ENCODE results near the gene PHF11. TPM values are rescaled to one million over a fixed set of nuclear protein-coding genes. Genes with fewer than 3 reads are reported as not detected.

Gene PHF11
- total and polyA plus RNA-seq, 2 experiments from 2014 or later: 7.4 to 13.5 TPM

DNA sequence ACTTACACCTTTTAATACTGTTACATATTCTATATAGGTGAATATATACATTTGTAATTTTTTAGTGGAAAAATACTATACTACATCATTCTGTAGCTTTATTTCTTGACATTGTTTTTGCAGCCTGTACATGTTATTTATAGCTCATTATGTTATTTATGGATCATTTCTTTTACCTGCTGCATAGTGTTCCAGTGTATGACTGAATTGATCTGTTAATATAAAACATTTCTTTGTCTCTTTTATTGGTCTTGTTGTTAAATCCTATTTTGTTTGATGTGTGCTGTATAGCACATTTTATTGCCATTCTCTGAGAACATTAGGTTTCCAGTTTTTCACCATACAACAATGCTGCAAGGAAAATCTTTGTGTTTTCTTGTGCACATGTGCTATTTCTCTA lies 49.3 kb upstream of the PHF11 start:
- H3K79me2 ChIP-seq (replicated peaks; ENCODE audit: insufficient read depth): no peaks in the 10 kb centered on the region; the same call in 1 of the 2 replicates
- H4K20me1 ChIP-seq (replicated peaks; ENCODE audit: insufficient read depth): no peaks in the 10 kb centered on the region
- no peak overlapping the region for H3K27ac ChIP-seq (ENCODE audit: low read depth)
- H3K9me2 ChIP-seq (ENCODE audit: insufficient read depth): no peaks in the 10 kb centered on the region
- H3K36me3 Mint-ChIP-seq (ENCODE audit: low read depth): no peaks in the 10 kb centered on the region
- DNase-seq (ENCODE audit: low spot score): no peak
- ATAC-seq: no peak
- peaks cover 8% of the 10 kb centered on the region; the same call in 2 of the 3 replicates for H3K4me1 Mint-ChIP-seq
- H3K27me3 Mint-ChIP-seq (ENCODE audit: insufficient read depth, low read depth, poor library complexity): peaks cover 6% of the 10 kb centered on the region
- H3K27me3 ChIP-seq (ENCODE audit: insufficient read depth): no peaks in the 10 kb centered on the region
- no peak overlapping the region for H3K4me3 ChIP-seq
- H2AFZ ChIP-seq: no peak overlapping the region
- H3K9me3 Mint-ChIP-seq: no peaks in the 10 kb centered on the region
- no peak overlapping the region for H3K27ac Mint-ChIP-seq
- 0 out of 2 replicates have a peak, but pooled peaks cover 3% of the 10 kb centered on the region for H3F3A ChIP-seq (replicated peaks; ENCODE audit: low read depth)
- TF ChIP-seq POLR2AphosphoS5 (IDR thresholded peaks at IDR 0.05; ENCODE audit: low read depth): no peak
- TF ChIP-seq, protein P1, sequence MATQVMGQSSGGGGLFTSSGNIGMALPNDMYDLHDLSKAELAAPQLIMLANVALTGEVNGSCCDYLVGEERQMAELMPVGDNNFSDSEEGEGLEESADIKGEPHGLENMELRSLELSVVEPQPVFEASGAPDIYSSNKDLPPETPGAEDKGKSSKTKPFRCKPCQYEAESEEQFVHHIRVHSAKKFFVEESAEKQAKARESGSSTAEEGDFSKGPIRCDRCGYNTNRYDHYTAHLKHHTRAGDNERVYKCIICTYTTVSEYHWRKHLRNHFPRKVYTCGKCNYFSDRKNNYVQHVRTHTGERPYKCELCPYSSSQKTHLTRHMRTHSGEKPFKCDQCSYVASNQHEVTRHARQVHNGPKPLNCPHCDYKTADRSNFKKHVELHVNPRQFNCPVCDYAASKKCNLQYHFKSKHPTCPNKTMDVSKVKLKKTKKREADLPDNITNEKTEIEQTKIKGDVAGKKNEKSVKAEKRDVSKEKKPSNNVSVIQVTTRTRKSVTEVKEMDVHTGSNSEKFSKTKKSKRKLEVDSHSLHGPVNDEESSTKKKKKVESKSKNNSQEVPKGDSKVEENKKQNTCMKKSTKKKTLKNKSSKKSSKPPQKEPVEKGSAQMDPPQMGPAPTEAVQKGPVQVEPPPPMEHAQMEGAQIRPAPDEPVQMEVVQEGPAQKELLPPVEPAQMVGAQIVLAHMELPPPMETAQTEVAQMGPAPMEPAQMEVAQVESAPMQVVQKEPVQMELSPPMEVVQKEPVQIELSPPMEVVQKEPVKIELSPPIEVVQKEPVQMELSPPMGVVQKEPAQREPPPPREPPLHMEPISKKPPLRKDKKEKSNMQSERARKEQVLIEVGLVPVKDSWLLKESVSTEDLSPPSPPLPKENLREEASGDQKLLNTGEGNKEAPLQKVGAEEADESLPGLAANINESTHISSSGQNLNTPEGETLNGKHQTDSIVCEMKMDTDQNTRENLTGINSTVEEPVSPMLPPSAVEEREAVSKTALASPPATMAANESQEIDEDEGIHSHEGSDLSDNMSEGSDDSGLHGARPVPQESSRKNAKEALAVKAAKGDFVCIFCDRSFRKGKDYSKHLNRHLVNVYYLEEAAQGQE (IDR thresholded peaks at IDR 0.05; ENCODE audit: unreplicated experiment): no peak
- no peak for TF ChIP-seq CREB1 (CRISPR knock-in tag; IDR thresholded peaks at IDR 0.05; ENCODE audit: low read depth)
- TF ChIP-seq STAT1 (IDR thresholded peaks at IDR 0.05; ENCODE audit: unreplicated experiment): no peak
- no peak for TF ChIP-seq NANOG (IDR thresholded peaks at IDR 0.05; ENCODE audit: borderline replicate concordance)
- no peak for TF ChIP-seq JUNB (IDR thresholded peaks at IDR 0.05; ENCODE audit: unreplicated experiment)
- TF ChIP-seq, protein P2, sequence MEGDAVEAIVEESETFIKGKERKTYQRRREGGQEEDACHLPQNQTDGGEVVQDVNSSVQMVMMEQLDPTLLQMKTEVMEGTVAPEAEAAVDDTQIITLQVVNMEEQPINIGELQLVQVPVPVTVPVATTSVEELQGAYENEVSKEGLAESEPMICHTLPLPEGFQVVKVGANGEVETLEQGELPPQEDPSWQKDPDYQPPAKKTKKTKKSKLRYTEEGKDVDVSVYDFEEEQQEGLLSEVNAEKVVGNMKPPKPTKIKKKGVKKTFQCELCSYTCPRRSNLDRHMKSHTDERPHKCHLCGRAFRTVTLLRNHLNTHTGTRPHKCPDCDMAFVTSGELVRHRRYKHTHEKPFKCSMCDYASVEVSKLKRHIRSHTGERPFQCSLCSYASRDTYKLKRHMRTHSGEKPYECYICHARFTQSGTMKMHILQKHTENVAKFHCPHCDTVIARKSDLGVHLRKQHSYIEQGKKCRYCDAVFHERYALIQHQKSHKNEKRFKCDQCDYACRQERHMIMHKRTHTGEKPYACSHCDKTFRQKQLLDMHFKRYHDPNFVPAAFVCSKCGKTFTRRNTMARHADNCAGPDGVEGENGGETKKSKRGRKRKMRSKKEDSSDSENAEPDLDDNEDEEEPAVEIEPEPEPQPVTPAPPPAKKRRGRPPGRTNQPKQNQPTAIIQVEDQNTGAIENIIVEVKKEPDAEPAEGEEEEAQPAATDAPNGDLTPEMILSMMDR (conservative IDR thresholded peaks at IDR 0.05; ENCODE audit: low read depth in 2 of 2): no peak
- TF ChIP-seq ZNF114 (CRISPR knock-in tag; IDR thresholded peaks at IDR 0.05): no peak
- TF ChIP-seq, protein P3, sequence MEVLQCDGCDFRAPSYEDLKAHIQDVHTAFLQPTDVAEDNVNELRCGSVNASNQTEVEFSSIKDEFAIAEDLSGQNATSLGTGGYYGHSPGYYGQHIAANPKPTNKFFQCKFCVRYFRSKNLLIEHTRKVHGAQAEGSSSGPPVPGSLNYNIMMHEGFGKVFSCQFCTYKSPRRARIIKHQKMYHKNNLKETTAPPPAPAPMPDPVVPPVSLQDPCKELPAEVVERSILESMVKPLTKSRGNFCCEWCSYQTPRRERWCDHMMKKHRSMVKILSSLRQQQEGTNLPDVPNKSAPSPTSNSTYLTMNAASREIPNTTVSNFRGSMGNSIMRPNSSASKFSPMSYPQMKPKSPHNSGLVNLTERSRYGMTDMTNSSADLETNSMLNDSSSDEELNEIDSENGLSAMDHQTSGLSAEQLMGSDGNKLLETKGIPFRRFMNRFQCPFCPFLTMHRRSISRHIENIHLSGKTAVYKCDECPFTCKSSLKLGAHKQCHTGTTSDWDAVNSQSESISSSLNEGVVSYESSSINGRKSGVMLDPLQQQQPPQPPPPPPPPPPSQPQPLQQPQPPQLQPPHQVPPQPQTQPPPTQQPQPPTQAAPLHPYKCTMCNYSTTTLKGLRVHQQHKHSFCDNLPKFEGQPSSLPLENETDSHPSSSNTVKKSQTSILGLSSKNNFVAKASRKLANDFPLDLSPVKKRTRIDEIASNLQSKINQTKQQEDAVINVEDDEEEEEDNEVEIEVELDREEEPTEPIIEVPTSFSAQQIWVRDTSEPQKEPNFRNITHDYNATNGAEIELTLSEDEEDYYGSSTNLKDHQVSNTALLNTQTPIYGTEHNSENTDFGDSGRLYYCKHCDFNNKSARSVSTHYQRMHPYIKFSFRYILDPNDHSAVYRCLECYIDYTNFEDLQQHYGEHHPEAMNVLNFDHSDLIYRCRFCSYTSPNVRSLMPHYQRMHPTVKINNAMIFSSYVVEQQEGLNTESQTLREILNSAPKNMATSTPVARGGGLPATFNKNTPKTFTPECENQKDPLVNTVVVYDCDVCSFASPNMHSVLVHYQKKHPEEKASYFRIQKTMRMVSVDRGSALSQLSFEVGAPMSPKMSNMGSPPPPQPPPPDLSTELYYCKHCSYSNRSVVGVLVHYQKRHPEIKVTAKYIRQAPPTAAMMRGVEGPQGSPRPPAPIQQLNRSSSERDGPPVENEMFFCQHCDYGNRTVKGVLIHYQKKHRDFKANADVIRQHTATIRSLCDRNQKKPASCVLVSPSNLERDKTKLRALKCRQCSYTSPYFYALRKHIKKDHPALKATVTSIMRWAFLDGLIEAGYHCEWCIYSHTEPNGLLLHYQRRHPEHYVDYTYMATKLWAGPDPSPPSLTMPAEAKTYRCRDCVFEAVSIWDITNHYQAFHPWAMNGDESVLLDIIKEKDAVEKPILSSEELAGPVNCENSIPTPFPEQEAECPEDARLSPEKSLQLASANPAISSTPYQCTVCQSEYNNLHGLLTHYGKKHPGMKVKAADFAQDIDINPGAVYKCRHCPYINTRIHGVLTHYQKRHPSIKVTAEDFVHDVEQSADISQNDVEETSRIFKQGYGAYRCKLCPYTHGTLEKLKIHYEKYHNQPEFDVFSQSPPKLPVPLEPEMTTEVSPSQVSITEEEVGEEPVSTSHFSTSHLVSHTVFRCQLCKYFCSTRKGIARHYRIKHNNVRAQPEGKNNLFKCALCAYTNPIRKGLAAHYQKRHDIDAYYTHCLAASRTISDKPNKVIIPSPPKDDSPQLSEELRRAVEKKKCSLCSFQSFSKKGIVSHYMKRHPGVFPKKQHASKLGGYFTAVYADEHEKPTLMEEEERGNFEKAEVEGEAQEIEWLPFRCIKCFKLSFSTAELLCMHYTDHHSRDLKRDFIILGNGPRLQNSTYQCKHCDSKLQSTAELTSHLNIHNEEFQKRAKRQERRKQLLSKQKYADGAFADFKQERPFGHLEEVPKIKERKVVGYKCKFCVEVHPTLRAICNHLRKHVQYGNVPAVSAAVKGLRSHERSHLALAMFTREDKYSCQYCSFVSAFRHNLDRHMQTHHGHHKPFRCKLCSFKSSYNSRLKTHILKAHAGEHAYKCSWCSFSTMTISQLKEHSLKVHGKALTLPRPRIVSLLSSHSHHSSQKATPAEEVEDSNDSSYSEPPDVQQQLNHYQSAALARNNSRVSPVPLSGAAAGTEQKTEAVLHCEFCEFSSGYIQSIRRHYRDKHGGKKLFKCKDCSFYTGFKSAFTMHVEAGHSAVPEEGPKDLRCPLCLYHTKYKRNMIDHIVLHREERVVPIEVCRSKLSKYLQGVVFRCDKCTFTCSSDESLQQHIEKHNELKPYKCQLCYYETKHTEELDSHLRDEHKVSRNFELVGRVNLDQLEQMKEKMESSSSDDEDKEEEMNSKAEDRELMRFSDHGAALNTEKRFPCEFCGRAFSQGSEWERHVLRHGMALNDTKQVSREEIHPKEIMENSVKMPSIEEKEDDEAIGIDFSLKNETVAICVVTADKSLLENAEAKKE (CRISPR knock-in tag; IDR thresholded peaks at IDR 0.05): no peak
- TF ChIP-seq EZH2 (IDR thresholded peaks at IDR 0.05; ENCODE audit: low read depth, unreplicated experiment): no peak
- TF ChIP-seq EZH2phosphoT487 (IDR thresholded peaks at IDR 0.05; ENCODE audit: unreplicated experiment): no peak
- TF ChIP-seq, protein P4, sequence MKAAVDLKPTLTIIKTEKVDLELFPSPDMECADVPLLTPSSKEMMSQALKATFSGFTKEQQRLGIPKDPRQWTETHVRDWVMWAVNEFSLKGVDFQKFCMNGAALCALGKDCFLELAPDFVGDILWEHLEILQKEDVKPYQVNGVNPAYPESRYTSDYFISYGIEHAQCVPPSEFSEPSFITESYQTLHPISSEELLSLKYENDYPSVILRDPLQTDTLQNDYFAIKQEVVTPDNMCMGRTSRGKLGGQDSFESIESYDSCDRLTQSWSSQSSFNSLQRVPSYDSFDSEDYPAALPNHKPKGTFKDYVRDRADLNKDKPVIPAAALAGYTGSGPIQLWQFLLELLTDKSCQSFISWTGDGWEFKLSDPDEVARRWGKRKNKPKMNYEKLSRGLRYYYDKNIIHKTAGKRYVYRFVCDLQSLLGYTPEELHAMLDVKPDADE (IDR thresholded peaks at IDR 0.05): no peak
- no peak for TF ChIP-seq ZNF331 (CRISPR knock-in tag; IDR thresholded peaks at IDR 0.05; ENCODE audit: low read depth)
- H3K4me3 Mint-ChIP-seq: no peak overlapping the region; the same call in 2 of the 3 replicates
- H3K36me3 ChIP-seq (ENCODE audit: insufficient read depth): no peaks in the 10 kb centered on the region
- H3K4me1 ChIP-seq (ENCODE audit: insufficient read depth): no peaks in the 10 kb centered on the region
- no peak overlapping the region for H3K4me2 ChIP-seq

All from GM23338 (cell line).